H1 (cell line): ENCODE results near the gene SMG5. TPM values are rescaled to one million over a fixed set of nuclear protein-coding genes. Genes with fewer than 3 reads are reported as not detected.

Experiments used
- CTCF ChIA-PET: fragments of 300-600 bp; sonication (Branson Sonifier 250); formaldehyde crosslinking; loops from one replicate; lab custom pipeline; 2021; ENCODE audit not compliant: partially characterized antibody; lab: Charles Lee
- POLR2A ChIA-PET: fragments of 300-600 bp; sonication (Branson Sonifier 250); formaldehyde crosslinking; loops from one replicate; lab custom pipeline; 2021; ENCODE audit warnings: inconsistent platforms; ENCODE audit not compliant: partially characterized antibody; lab: Charles Lee
- DNase-seq, 2 experiments: peaks; one replicate each; pipeline versions ENCODE4 v3.0.0 to v3.0.0-alpha.2; 2010 to 2022; ENCODE audit warnings: low spot score in 2 of 2, low read depth in 1 of 2, mixed read lengths in 1 of 2
- FAIRE-seq: peaks from 2 replicates; lab custom pipeline; 2011; peaks lifted over from hg19 to GRCh38; lab: Jason Lieb, UNC
- H2AFZ ChIP-seq: 2 replicates; pipeline ENCODE4 v1.8.1; 2012; ENCODE audit warnings: low read length, inconsistent platforms
- H2AK5ac ChIP-seq: 2 replicates; pipeline ENCODE4 v1.6.1; 2013; ENCODE audit warnings: low read depth, low read length
- H2BK120ac ChIP-seq: replicated peaks from 2 replicates; pipeline ENCODE3; 2013; ENCODE audit warnings: low read depth, low read length, inconsistent platforms
- H2BK12ac ChIP-seq: 2 replicates; pipeline ENCODE4 v1.6.1; 2013; ENCODE audit warnings: low read depth, low read length
- H2BK15ac ChIP-seq: 2 replicates; pipeline ENCODE4 v1.6.1; 2013; ENCODE audit warnings: low read length
- H2BK20ac ChIP-seq: 2 replicates; pipeline ENCODE4 v1.6.1; 2013; ENCODE audit warnings: low read length
- H2BK5ac ChIP-seq: 2 replicates; pipeline ENCODE4 v1.6.1; 2013; ENCODE audit warnings: low read depth, low read length
- H3K14ac ChIP-seq: 2 replicates; pipeline ENCODE4 v1.6.1; 2013; ENCODE audit warnings: inconsistent platforms; ENCODE audit not compliant: insufficient read length
- H3K18ac ChIP-seq: 2 replicates; pipeline ENCODE4 v1.6.1; 2013; ENCODE audit warnings: low read length; ENCODE audit errors: extremely low read depth
- H3K23ac ChIP-seq: 2 replicates; pipeline ENCODE4 v1.6.1; 2013; ENCODE audit warnings: inconsistent platforms; ENCODE audit not compliant: insufficient read length
- H3K23me2 ChIP-seq: 2 replicates; pipeline ENCODE4 v1.6.1; 2013; ENCODE audit warnings: low read depth, low read length
- H3K27ac ChIP-seq: 2 replicates; pipeline ENCODE4 v1.6.1; 2011; ENCODE audit warnings: low read depth, low read length, inconsistent platforms
- H3K27me3 ChIP-seq, 4 experiments: replicated peaks in 1 of 4; 1 replicate in 1 of 4; 2 replicates in 3 of 4; pipeline versions ENCODE4 v1.6.1 to v1.8.1; 2011 to 2013; ENCODE audit warnings: low read length in 3 of 4, mild to moderate bottlenecking in 3 of 4, inconsistent platforms in 2 of 4, mixed read lengths in 2 of 4, moderate library complexity in 1 of 4; ENCODE audit not compliant: control insufficient read depth in 3 of 4, insufficient read depth in 3 of 4; ENCODE audit errors: extremely low read depth in 1 of 4
- H3K36me3 ChIP-seq, 4 experiments: 2 replicates each; pipeline versions ENCODE4 v1.6.1 to v1.8.1; 2011 to 2013; ENCODE audit warnings: mild to moderate bottlenecking in 4 of 4, low read length in 3 of 4, moderate library complexity in 2 of 4, control low read depth in 1 of 4, inconsistent platforms in 1 of 4; ENCODE audit not compliant: insufficient read depth in 4 of 4, control insufficient read depth in 2 of 4
- H3K4ac ChIP-seq: replicated peaks from 2 replicates; pipeline ENCODE3; 2013; ENCODE audit warnings: low read length, low read depth, mixed read lengths, inconsistent platforms; ENCODE audit not compliant: insufficient read length
- H3K4me1 ChIP-seq, 4 experiments: replicated peaks in 1 of 4; 1 replicate in 1 of 4; 2 replicates in 3 of 4; pipeline versions ENCODE4 v1.6.1 to v1.8.1; 2011 to 2013; ENCODE audit warnings: low read length in 3 of 4, inconsistent platforms in 2 of 4, mixed read lengths in 1 of 4; ENCODE audit not compliant: insufficient read depth in 4 of 4, control insufficient read depth in 3 of 4
- H3K4me2 ChIP-seq, 2 experiments: 2 replicates each; pipeline versions ENCODE4 v1.6.1 to v1.8.1; 2011 to 2013; ENCODE audit warnings: low read depth in 2 of 2, low read length in 2 of 2, control low read depth in 1 of 2, inconsistent platforms in 1 of 2, mild to moderate bottlenecking in 1 of 2; ENCODE audit not compliant: insufficient read depth in 1 of 2
- H3K4me3 ChIP-seq, 4 experiments: fragments of 200-600, 300-600 bp in 1 of 4; sonication (generic), shearing (Covaris generic), sonication (Bioruptor Twin) in 1 of 4; 2 replicates each; pipeline versions ENCODE4 v1.5.1 to v1.8.1; 2011 to 2016; ENCODE audit warnings: low read length in 4 of 4, low read depth in 3 of 4, control low read depth in 2 of 4, inconsistent platforms in 2 of 4, mild to moderate bottlenecking in 2 of 4, mixed read lengths in 1 of 4, moderate library complexity in 1 of 4; ENCODE audit not compliant: insufficient read depth in 2 of 4; ENCODE audit errors: extremely low read depth in 1 of 4
- H3K56ac ChIP-seq: replicated peaks from 2 replicates; pipeline ENCODE3; 2013; ENCODE audit warnings: low read depth, mild to moderate bottlenecking, mixed read lengths, low read length, inconsistent platforms; ENCODE audit not compliant: insufficient read length
- H3K79me1 ChIP-seq: 2 replicates; pipeline ENCODE4 v1.6.1; 2013; ENCODE audit warnings: low read depth, low read length, control low read depth
- H3K79me2 ChIP-seq, 2 experiments: 2 replicates each; pipeline versions ENCODE4 v1.6.1 to v1.8.1; 2012 to 2013; ENCODE audit warnings: low read length in 2 of 2, mild to moderate bottlenecking in 2 of 2, inconsistent platforms in 1 of 2; ENCODE audit not compliant: insufficient read depth in 2 of 2, control insufficient read depth in 1 of 2
- H3K9ac ChIP-seq, 4 experiments: replicated peaks in 1 of 4; 1 replicate in 1 of 4; 2 replicates in 3 of 4; pipeline versions ENCODE4 v1.6.1 to v1.8.1; 2011 to 2013; ENCODE audit warnings: low read depth in 3 of 4, low read length in 3 of 4, control low read depth in 2 of 4, mild to moderate bottlenecking in 2 of 4, moderate library complexity in 2 of 4, inconsistent platforms in 1 of 4; ENCODE audit errors: extremely low read depth in 1 of 4
- H3K9me3 ChIP-seq, 2 experiments: 2 replicates each; pipeline versions ENCODE4 v1.6.1 to v1.8.1; 2012 to 2013; ENCODE audit warnings: mild to moderate bottlenecking in 2 of 2, moderate library complexity in 2 of 2, control low read depth in 1 of 2, inconsistent platforms in 1 of 2, low read depth in 1 of 2, low read length in 1 of 2, mixed read lengths in 1 of 2; ENCODE audit not compliant: insufficient read depth in 2 of 2
- H4K20me1 ChIP-seq, 2 experiments: replicated peaks in 1 of 2; 2 replicates each; pipeline versions ENCODE3 to v1.8.1; 2011 to 2013; ENCODE audit warnings: inconsistent platforms in 2 of 2, low read length in 2 of 2, mild to moderate bottlenecking in 1 of 2; ENCODE audit not compliant: insufficient read depth in 2 of 2, control insufficient read depth in 1 of 2
- H4K5ac ChIP-seq: 2 replicates; pipeline ENCODE4 v1.6.1; 2013; ENCODE audit warnings: low read length, low read depth, mixed read lengths, inconsistent platforms; ENCODE audit not compliant: insufficient read length
- H4K8ac ChIP-seq: 2 replicates; pipeline ENCODE4 v1.8.0; 2013; ENCODE audit warnings: mild to moderate bottlenecking, moderate library complexity, low read length, inconsistent platforms; ENCODE audit not compliant: insufficient read depth; ENCODE audit errors: extremely low read depth
- H4K91ac ChIP-seq: replicated peaks from 2 replicates; pipeline ENCODE3; 2013; ENCODE audit warnings: low read length, mixed read lengths, inconsistent platforms; ENCODE audit not compliant: insufficient read length
- BRCA1 ChIP-seq: IDR thresholded peaks from 2 replicates; pipeline ENCODE4 v1.6.1; 2012; ENCODE audit warnings: low read depth, low read length, improper control_type of control experiment
- CBX8 ChIP-seq: fragments of 300-800, 300-1000 bp; sonication (generic); IDR thresholded peaks from 2 replicates; pipeline ENCODE4 v1.7.1; 2016; ENCODE audit warnings: low read depth, low read length, borderline replicate concordance
- CTBP2 ChIP-seq: IDR thresholded peaks from 2 replicates; pipeline ENCODE4 v1.7.0; 2011; ENCODE audit warnings: borderline replicate concordance, mild to moderate bottlenecking, moderate library complexity, mixed read lengths, low read length; ENCODE audit not compliant: insufficient read depth, insufficient read length
- FOSL1 ChIP-seq: IDR thresholded peaks from 2 replicates; pipeline ENCODE4 v1.6.1; 2011; ENCODE audit warnings: mild to moderate bottlenecking, low read depth, low read length, moderate library complexity; ENCODE audit not compliant: insufficient read depth
- RNF2 ChIP-seq: fragments of 200-900, 300-1000 bp; sonication (generic); IDR thresholded peaks from 2 replicates; pipeline ENCODE4 v1.7.1; 2016; ENCODE audit warnings: borderline replicate concordance, low read depth, mild to moderate bottlenecking, antibody characterized with exemption, low read length; ENCODE audit not compliant: poor library complexity, severe bottlenecking; ENCODE audit errors: missing control alignments
- ZNF274 ChIP-seq: IDR thresholded peaks from 2 replicates; pipeline ENCODE4 v1.7.0; 2012; ENCODE audit warnings: low read length, borderline replicate concordance; ENCODE audit errors: extremely low read depth
- polyA plus RNA-seq, 7 experiments: library from polyadenylated mRNA; depleted of rRNA in 3 of 7; stranded (reverse) in 5 of 7; unstranded in 2 of 7; fragments of >200 nt in 5 of 7; fragments of 200-250 nt in 2 of 7; gene quantifications; 1 replicate in 5 of 7; 2 replicates in 1 of 7; 4 replicates in 1 of 7; pipeline versions ENCODE4 v1.2.1 to v1.2.3, GENCODE V29; 2011 to 2013; ENCODE audit warnings: missing spikeins in 2 of 7, mixed read lengths in 2 of 7
- total RNA-seq: library from RNA; stranded (reverse); fragmentation: NEBNext Ultra II Directional; extraction: Animal tissue kit (Norgen Biotek cat#: 25700); gene quantifications from 2 replicates; pipeline ENCODE4 v1.2.1, GENCODE V29; 2021

The SMG5 gene
- total and polyA plus RNA-seq, 2 of the 8 experiments (the other 6 are each of a cell fraction or from before 2014, with no cell fraction given): 32.7 to 98.0 TPM

DNA sequence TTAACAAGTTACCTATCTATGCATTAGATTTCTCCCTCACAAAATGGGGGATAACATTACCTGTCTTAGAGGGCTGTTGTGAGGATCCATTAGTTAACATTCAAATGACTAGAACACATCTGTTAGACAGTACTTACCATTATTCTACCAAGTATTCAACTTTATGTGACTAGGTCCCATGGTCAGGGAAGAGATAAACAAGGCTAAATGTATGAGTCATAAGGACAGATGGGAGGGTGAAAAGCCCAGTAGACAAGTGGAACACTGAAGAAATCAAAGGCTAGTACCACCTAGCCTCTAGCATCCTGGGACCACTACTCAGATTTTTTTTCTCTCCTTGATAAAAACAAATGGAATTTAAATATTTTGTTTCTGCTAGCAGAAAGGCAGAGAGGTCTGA, 25.5 kb upstream of the SMG5 start:
- Histone ChIP-seq H2BK120ac (no peak overlapping the region), H4K91ac (no peak overlapping the region), H3K4me2 (no peak overlapping the region), H4K8ac (no peak overlapping the region), H4K20me1 (peaks cover 0 to 5% of the 10 kb centered on the region in 2 experiments), H3K14ac (no peak overlapping the region), H3K9me3 (no peaks in the 10 kb centered on the region), H3K79me1 (no peaks in the 10 kb centered on the region), H3K23ac (no peak overlapping the region), H3K4me3 (no peak overlapping the region), H3K79me2 (no peaks in the 10 kb centered on the region), H3K56ac (no peak overlapping the region), H2AFZ (no peak overlapping the region), H3K18ac (no peak overlapping the region), H3K23me2 (no peaks in the 10 kb centered on the region), H2AK5ac (no peak overlapping the region), H2BK15ac (no peak overlapping the region), H2BK20ac (no peak overlapping the region), H2BK12ac (no peak overlapping the region), H3K9ac (no peak overlapping the region), H3K27ac (no peak overlapping the region), H3K36me3 (peaks cover 27 to 72% (median 56%) of the 10 kb centered on the region in 4 experiments), H4K5ac (no peak overlapping the region), H3K4ac (no peak overlapping the region), H2BK5ac (no peak overlapping the region), H3K4me1 (no peaks in the 10 kb centered on the region), H3K27me3 (no peaks in the 10 kb centered on the region)
- FAIRE-seq: no peak
- POLR2A ChIA-PET: interaction anchor here (1.0 to 16.5 kb wide), 5 partner anchors 10 to 29 kb away, joined by 3 to 221 read pairs (median 8); partner anchors contain the start of genes SMG5 and TMEM79
- CTCF ChIA-PET: interaction anchor here (0.6 to 4.5 kb wide), 3 partner anchors 10 to 52 kb away, joined by 4 to 30 read pairs (median 5); no protein-coding TSS in a partner anchor
- DNase-seq: no peak
- TF ChIP-seq RNF2 (no peak), BRCA1 (no peak), FOSL1 (no peak), CTBP2 (no peak), ZNF274 (no peak), CBX8 (no peak)
